ENCODE data around the gene BMAL1.
A peak's percentile ranks its signal among the peaks of the same experiment; 100 is the strongest.
"Not testable (repeated sequence)": the region's sequence is repeated elsewhere in the genome, so short reads cannot be mapped to it uniquely, and the experiment has no call there.

BMAL1 gene

DNA sequence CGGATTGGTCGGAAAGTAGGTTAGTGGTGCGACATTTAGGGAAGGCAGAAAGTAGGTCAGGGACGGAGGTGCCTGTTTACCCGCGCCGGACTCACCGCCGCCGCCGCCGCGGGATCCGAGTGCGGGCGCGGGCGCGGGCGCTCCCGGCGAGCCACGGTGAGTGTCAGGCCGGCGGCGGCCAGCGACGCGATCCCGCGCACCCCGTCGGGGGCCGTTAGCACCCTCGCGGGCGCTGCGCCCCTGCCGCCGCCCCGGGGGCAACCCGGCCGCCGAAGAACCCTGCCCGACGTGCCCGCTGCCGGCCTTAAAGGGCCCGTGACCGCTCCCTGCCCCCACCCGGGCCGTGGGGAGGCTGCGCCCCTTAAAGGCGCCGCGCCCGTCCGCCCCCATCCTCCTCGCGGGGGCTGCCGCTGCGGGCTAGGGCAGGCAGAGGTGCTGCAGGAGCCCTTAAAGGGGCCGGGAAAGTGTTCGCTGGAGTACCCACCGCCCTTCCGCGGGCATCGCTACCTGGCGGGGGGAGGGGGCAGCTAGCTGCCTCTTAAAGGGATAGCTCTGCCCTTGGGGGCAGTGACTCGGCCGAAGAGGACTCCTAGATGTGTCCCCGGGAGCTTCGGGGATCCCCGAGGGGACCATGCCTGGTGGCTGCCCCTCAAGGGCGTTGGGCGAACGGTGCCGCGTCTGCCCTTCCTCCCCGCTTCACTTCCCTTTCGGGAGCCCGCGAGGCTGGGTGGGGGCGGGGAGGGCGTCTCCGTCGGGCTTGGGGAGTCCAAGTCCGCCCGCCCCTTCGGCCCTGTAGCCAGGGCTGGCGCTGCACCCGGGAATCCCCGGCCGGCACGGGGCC, at the start of gene BMAL1:
TSS of gene BMAL1 (plus strand) at position 23 of the 841 bp plus-strand sequence. CDS start 76,519 bp downstream, outside the sequence.
- peak; percentile 47 for DNase-seq (ENCODE audit: low spot score)

DNA sequence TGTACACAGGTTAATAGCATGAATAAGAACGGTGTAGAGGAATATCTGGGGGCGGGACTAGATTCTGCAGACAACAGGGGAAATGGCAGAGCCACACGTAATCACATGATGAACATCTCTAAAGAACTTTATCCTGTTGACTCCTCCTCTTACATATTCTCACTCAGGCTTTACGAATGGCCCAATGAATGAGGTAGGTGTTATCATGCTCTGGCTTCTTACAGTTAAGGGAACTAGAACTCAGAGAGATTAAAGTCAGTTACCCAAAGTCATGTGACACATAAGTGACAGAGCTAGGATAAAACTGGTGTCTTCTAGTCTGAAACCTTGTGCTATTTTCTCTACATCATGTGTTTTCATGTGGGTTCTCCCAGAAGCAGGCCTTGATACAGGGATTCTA, 49.0 kb upstream of the BMAL1 start:
- no peak for DNase-seq (ENCODE audit: low spot score)

DNA sequence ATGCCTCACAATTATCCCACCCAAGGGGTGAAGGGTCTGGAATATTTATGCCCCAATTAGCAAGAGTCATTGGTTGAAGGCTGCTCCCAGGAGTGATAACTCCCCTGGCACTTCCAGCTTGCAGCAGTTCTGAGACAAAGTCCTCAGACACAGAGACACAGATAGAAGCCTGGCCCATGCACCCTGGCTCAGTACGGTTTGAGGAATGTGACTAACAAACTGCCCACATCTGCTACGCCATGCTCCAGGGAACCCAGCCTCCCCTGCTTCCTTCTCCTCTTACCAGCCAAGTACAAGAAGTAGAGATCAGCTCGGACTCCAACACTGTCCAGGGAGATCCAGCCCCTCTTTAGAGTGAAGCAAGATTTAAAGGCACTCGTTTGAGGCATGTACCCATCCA, 48.5 kb upstream of the BMAL1 start:
- no peak for DNase-seq (ENCODE audit: low spot score)

DNA sequence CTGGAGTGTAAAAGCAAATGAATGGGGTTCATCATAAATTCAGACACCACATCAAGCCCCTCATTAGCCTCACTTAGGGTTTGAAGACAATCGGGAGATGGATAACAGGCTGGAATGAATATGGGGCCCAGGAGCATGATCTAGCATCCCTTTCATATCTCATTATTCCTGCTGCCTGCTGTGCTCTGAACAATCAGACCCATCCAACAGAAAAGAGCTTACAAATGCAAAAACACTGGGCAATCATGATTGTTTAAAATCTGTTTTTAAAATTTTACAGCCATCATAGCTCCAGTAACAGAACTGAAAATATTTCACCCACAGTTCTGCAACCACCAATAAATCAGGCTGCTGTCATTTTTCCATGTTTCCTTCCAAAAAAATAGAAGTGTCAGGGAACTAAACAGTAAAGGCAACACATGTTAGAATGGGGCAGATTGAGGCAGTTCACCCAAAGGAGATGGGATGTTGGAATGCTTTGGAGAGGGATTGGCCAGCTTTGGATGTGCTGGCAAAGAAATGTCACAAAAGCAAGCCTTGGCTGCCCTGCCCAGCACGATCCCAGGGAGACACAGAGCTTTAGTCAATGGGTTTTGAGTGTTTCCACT, 47.8 kb upstream of the BMAL1 start:
- no peak for DNase-seq (ENCODE audit: low spot score)

DNA sequence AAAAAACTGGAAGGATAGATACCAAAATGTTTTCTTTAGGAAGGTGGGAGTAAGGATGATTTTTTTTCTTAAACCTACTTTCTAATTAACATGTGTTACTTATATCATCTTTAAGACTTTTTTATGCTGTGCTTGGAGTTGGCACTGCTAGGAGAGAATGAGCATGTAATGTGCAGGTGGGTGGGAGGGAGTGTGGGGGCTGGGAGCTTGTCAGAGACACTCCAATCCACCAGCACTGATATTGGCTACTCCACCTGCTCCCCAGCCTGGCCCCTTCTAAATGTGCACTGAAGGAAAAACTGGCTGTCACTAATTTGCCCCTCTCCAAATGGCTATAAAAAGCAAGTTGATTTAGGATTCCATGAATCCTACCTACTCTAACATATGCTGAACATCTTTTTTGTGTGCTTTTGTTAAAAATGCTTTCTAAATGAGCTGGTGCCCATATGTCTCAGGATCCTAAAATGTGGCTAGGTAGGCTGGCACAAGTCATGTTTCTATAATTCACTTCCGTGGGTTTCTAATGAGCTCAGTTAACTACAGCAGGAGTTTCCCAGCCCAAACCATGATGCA, 44.3 kb upstream of the BMAL1 start:
- peak; percentile 32 for DNase-seq (ENCODE audit: low spot score)

DNA sequence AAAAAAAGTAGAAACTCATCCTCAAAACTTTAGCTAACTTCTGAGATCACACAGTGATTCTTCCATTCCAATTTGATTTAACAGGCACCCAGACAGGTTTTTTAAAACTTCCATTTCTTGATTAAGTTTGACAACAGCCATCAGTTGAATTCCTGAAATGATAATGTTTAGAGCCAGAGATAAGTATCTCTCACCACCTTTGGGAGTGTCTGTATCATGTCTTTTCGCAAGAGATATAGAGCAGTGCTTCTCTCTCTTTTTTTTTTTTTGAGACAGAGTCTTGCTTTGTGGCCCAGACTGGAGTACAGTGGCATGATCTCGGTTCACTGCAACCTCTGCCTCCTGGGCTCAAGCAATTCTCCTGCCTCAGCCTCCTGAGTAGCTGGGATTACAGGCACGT, 41.7 kb upstream of the BMAL1 start:
- DNase-seq (ENCODE audit: low spot score) = no peak

DNA sequence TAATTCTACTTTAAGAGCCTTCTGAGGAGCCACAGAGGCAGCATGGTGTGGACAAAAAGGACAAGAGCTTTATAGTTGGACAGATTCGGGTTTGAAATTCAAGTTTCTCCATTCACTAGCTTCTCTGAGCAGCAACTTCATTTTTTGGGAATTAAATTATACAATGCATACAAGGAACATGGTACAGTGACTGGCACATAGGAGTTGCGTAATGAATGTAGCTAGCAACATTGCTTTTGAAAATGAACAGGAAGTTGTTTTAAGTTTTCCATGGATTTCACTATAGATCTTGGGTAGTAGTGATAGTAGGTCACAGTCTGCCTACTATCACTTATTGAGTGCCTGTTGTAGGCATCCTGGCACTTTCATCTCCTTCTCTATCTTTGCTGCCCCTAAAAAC, 41.0 kb upstream of the BMAL1 start:
- DNase-seq (ENCODE audit: low spot score) = no peak

DNA sequence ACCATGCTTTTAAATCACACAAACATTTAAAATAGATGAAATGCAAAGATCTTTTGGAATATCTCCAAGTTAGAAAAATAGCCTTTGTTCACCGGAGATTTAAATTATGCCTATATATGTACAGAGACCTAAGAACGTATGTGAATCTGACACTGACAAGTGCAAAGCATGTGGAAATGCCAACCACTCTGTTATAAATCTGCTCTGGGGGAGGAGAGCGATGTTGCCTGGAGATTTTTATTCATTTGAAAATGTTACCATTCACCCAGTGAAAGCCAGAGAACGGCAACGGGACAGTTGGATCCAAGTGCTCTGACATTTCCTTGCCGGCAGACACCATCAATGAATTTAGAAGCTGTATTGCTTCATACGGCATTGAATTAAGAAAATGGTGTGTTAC, 39.8 kb upstream of the BMAL1 start:
- DNase-seq (ENCODE audit: low spot score) = no peak

DNA sequence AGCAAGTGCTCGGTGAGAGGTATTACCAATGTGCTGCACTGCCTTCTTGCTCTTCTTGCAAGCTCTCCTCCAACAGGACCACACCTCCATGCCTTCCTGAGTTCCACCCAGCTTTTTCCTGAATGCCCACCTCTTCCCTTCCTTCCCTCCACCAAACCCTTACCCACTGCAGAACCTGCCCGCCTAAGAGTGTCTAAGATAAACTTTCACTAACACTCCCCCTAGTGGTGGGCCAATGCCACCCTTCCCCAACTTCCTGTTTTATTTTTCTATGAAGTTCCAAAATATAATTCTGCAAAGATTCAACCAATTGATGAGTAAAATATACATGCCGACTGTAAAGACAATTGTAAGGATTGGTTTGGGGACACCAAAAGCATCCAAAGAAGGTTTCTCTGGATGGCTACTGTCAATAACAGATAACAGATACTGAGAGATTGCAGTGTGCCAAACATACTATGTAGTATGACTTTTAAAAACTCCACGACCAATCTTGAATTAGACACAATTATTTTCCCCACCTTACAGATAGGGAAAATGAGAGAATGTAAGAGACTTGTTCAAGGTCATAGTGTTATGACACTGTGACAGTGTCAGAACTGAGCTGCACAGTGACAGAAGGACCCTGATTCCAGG, 38.6 kb upstream of the BMAL1 start:
- DNase-seq (ENCODE audit: low spot score) = no peak

DNA sequence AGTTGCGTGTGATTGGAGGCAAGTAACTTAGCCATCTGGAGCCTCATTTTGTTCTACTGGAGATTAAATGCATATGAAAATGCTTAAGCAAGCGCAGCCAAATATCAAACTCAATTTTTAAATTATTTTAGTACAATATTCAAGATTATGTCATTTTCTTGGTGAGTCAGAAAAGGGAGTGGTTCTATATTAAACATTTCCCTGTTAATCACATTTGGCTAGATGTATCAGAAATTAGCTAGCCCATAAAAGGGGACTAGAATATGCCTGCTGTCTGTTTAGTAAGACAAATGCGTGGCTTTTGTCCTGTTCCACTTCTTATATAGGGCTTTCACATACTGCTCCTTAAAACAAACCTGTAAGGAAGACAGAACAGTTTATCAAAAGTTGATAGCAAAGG, 35.0 kb upstream of the BMAL1 start:
- DNase-seq (ENCODE audit: low spot score) = no peak

DNA sequence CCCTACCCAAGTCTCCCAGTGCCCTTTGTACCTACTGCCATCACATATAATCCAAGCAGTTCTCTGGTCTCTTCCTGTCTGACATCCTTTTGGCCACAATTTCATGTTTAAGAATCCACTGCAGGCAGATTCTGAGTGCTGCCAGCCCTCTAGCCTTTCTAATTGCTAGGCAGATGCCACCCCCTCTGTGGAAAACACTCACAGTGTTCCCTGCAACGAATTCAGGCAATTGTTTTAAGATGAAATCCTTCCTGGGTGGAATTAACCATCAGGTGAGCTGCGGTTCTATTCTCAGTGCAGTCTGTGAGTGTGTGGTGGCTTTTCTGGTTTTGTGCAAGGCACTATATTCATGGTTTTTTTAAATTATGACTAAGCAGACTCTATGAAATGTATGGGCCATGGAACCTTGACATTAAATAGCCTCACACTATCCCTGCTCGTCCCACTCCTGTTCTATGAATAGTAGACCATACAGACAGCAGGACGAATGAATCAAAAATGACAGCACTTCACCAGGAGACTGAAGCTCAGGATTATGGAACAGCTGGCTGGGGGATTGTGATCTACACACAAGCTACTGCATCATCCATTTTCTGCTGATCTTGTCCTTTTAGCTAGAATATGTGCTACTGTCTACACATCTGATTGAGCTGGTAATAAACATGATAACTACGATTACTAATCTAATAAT, 29.8 kb upstream of the BMAL1 start:
- no peak for DNase-seq (ENCODE audit: low spot score)

DNA sequence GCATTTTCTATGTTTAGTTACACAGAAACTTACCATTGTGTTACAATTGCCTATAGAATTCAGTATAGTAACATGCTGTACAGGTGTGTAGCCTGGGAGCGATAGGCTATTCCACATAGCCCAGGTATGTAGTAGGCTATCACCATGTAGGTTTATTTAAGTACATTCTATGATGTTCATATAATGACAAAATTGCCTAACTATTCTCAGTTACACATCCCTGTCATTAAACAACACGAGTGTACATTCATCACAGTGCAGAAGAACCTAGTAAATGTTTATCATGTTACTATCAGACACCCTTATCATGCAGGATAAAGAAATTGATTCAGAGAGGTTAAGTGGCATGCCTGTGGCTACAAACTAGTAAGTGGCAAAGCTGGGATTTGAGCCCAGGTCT, 28.4 kb upstream of the BMAL1 start:
- no peak for DNase-seq (ENCODE audit: low spot score)

DNA sequence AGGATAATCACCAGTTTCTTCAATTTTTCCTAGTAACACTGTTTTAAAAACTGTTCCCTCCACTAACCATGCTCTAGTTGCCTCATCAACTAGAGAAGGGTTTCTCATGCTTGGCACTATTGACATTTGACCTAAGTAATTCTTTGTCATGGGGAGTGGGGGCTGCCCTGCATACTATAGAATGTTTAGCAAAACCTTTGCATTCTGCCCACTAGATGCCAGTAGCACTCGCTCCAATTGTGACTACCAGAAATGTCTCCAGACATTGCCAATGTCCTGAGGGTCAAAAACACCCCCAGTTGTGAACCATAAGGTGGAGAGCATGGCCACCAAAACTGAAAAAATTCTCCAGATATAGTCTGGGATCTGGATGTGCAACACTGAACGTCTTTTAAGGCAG, 27.6 kb upstream of the BMAL1 start:
- no peak for DNase-seq (ENCODE audit: low spot score)

DNA sequence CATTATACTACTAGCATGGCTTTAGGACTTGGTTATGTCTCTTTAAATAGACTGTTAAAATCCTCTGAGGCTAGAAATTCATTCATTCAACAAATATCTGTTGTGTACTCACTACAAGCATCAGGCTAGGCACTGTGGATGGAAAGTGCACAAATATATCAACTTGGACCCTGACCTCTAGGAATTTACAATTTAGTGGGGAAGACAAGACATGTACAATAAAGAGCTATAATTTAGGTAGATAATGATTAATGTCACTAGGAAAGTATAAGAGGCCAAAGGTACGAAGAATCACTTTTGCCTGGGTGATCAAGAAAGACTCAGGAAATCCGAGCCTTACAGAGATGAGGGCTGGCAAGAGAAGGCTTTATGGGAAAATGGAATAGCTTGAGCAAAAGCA, 25.6 kb upstream of the BMAL1 start:
- DNase-seq (ENCODE audit: low spot score) = no peak

DNA sequence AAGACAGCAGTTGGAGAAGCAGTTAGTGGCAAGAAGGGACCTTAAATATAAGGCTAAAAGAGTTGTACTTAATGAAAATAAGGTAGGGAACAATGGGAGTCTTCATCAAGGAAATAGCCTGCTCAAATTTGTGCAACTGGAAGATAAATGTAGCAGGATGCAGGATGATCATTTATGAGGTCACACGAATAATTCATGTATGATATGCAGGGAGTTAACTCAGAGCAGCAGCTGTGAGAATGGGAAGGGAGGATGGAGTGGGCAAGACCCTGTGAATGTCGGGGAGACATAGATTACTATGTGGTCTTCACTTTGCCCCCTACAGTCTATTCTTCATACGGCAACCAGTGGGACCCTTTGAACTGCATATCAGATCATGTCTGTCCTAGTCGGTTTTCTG, 25.2 kb upstream of the BMAL1 start:
- no peak for DNase-seq (ENCODE audit: low spot score)

DNA sequence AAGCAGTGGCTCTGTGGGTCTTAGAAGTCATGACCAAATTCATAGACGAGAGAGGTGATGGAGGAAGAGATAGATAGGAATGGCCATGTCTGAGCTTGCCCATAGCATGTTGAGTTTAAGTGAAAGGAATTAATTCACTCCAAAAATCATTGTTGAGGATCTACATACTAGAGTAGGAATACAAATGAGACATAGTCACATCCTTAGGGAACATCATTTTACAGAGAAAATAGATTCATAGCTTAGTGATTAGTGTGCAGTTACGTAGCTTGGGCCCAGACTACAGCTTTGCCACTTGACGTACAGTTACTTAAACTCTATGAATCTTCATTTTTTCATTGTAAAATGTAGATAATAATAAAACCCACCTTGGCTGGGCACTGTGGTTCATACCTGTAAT, 21.4 kb upstream of the BMAL1 start:
- no peak for DNase-seq (ENCODE audit: low spot score)

DNA sequence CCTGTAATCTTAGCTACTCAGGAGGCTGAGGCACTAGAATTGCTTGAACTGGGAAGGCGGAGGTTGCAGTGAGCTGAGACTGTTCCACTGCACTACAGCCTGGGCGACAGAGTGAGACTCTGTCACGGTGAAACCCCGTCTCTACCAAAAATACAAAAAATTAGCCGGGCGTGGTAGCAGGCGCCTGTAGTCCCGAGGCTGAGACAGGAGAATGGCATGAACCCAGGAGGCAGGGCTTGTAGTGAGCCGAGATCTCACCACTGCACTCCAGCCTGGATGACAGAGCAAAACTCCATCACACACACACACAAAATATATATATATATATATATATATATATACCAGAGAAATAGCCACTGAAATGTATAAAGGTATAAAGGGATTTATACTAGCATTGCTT, 19.5 kb upstream of the BMAL1 start:
- DNase-seq (ENCODE audit: low spot score) = not testable (repeated sequence)

DNA sequence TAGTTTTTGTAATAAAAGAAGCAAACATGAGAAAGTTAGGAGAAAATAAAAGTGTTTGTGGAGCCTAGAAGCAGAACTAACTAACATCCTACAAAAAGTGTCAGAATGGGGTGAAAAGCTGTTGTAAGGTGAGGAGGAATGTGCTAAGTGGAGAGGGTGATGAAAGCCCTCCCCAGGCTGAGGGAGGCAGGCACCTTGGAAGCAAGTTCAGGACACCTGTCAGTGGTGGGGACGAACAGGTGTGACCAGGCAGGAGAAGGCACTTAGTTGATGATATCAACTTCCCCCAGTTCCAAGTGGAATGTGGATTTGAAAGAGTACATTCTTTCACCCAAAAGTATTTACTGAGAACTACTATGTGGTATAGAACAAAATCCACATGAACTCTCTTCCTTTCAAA, 18.7 kb upstream of the BMAL1 start:
- DNase-seq (ENCODE audit: low spot score) = no peak

DNA sequence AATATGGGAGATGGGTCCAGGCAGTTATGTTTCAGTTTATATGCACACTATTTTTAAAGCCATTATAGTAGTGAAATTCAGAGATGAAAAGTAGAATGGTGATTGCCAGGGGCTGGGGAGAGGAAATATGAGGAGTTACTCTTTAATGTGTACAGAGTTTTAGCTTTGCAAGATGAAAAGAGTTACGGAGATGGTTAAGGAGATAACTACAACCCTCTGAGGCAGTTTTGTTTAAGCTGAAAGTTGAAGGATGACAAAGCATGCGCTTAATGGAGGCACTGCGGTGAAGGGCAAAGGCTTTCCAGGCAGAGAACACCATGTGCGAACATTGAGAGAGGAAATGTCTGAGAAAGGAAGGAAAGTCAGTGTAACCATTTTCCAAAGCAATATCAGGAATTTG, 18.2 kb upstream of the BMAL1 start:
- DNase-seq (ENCODE audit: low spot score) = no peak

DNA sequence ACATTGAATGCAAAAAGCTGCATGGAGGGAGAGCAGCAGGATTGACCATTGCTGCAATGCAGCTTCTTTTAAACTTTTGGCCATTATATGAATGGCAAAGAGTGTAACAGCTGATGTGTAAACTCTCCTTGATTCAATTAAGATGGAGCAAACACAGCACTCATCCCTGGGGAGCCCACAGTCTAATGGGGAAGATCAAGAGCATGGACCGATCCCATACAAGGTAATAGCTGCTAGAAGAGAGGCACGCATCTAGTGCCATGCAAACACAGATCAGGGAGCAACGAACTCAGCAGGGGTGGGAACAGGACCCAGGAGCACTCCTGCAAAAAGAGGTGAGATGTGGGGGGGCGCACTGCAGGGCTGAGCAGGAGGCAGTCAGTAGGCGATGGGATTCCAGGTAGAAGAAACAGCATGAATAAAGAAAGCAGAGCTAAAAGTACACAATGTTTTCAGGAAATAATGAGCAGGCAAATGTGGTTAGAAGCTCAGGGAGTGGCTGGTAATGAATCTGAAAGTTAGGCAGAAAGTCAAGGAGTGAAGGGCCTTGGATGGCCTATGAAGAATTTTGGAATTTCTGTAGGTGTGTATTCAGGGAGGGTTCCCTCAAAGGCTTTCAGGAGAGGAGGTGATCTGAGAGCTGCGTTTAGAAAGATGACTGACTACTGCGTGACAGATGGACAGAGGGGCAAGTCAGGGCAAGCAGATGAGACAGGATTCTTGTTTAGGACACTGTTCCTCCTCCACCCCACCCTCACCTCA, 17.2 kb upstream of the BMAL1 start:
- DNase-seq (ENCODE audit: low spot score) = no peak

DNA sequence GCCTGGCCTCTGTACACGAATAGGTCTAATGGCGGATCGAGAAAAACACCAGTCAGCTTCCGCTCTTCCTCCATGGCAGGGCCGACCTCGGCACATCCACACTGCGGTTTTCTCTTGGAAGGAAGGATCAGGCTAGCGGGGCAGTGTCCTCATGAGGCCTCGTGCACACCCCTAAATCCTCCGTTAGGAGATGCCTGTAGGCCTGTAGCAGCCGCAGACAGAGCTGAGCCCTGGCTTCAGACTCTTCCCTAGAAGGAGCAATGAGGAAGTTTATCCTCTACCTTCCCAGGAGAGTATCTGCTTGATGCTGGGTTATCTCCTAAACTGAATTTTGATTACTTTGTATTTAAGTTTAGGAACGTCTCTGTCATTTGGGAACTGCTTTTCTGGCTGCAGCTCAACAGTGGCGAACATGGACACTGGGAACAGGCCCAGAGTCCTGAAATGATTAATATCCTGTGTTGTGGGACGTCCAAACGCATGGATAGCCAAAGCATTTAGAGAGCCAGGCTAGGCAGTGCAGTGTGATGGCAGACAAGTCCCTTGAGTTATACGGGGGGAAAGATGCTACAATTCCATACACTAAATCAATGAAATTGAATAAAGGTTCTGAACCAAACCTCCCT, 16.5 kb upstream of the BMAL1 start:
- DNase-seq (ENCODE audit: low spot score) = no peak
